HEK293 (cell line): ENCODE data around the gene NOS1AP.

Experiments used
- CTCF ChIA-PET: fragments of 350-600 bp; formaldehyde crosslinking; extraction: SDS; loops from one replicate; lab custom pipeline; 2021; ENCODE audit warnings: antibody characterized with exemption; lab: Yijun Ruan, JAX
- POLR2A ChIA-PET: fragments of 300-600 bp; formaldehyde crosslinking; extraction: SDS; loops from one replicate; lab custom pipeline; 2020; ENCODE audit warnings: antibody characterized with exemption, inconsistent platforms; lab: Yijun Ruan, JAX
- H3K27ac ChIP-seq: fragments of 200-500 bp; sonication (Bioruptor generic); 2 replicates; pipeline ENCODE4 v1.5.1; 2014; ENCODE audit warnings: low read depth, low read length, control low read depth, inconsistent platforms; ENCODE audit errors: extremely low read depth
- H3K36me3 ChIP-seq, 2 experiments: fragments of 200-500 bp in 1 of 2; sonication (Bioruptor generic) in 1 of 2; 1 replicate in 1 of 2; 2 replicates in 1 of 2; pipeline ENCODE4 v1.5.1; 2014 to 2017; ENCODE audit warnings: inconsistent platforms in 2 of 2, low read length in 2 of 2; ENCODE audit not compliant: control insufficient read depth in 2 of 2, insufficient read depth in 1 of 2
- H3K4me1 ChIP-seq: fragments of 200-500 bp; sonication (Bioruptor generic); 2 replicates; pipeline ENCODE4 v1.5.1; 2014; ENCODE audit warnings: mild to moderate bottlenecking, low read length, inconsistent platforms; ENCODE audit not compliant: control insufficient read depth, insufficient read depth
- H3K4me3 ChIP-seq: 2 replicates; pipeline ENCODE4 v1.5.1; 2011; ENCODE audit warnings: low read depth, mild to moderate bottlenecking, control low read depth, low read length, moderate library complexity
- H3K9me3 ChIP-seq: fragments of 200-500 bp; sonication (Bioruptor generic); 2 replicates; pipeline ENCODE4 v1.5.1; 2014; ENCODE audit warnings: low read depth, low read length, inconsistent platforms; ENCODE audit not compliant: control insufficient read depth, insufficient read depth
- KLF1 ChIP-seq: fragments of 450-650 bp; formaldehyde crosslinking; IDR thresholded peaks from 2 replicates; pipeline ENCODE4 v1.5.1; 2016; ENCODE audit warnings: missing biosample characterization, missing genetic modification characterization
- MYNN ChIP-seq: fragments of 450-650 bp; formaldehyde crosslinking; IDR thresholded peaks from 2 replicates; pipeline ENCODE4 v1.5.1; 2016; ENCODE audit warnings: missing biosample characterization, missing genetic modification characterization, borderline replicate concordance
- PRDM1 ChIP-seq: fragments of 450-650 bp; formaldehyde crosslinking; IDR thresholded peaks from 2 replicates; pipeline ENCODE4; 2016; ENCODE audit warnings: missing biosample characterization, missing genetic modification characterization
- SP7 ChIP-seq: fragments of 450-650 bp; formaldehyde crosslinking; IDR thresholded peaks from 2 replicates; pipeline ENCODE4 v1.5.1; 2016; ENCODE audit warnings: missing biosample characterization, missing genetic modification characterization
- ZBTB11 ChIP-seq: fragments of 450-650 bp; formaldehyde crosslinking; conservative IDR thresholded peaks from 2 replicates; pipeline ENCODE4 v1.5.1; 2016; ENCODE audit warnings: low read depth, missing biosample characterization, missing genetic modification characterization
- ZBTB7A ChIP-seq: fragments of 450-650 bp; formaldehyde crosslinking; IDR thresholded peaks from 2 replicates; pipeline ENCODE4 v1.5.1; 2016; ENCODE audit warnings: low read depth, missing biosample characterization, missing genetic modification characterization
- ZFP69B ChIP-seq: fragments of 450-650 bp; formaldehyde crosslinking; IDR thresholded peaks from 2 replicates; pipeline ENCODE4 v1.5.1; 2016; ENCODE audit warnings: missing biosample characterization, missing genetic modification characterization
- ZNF514 ChIP-seq: fragments of 450-650 bp; formaldehyde crosslinking; IDR thresholded peaks from 2 replicates; pipeline ENCODE4 v1.5.1; 2016; ENCODE audit warnings: missing biosample characterization, missing genetic modification characterization
- ZNF664 ChIP-seq: fragments of 450-650 bp; formaldehyde crosslinking; IDR thresholded peaks from 2 replicates; pipeline ENCODE4 v1.5.1; 2016; ENCODE audit warnings: missing biosample characterization, missing genetic modification characterization
- ZNF791 ChIP-seq: fragments of 450-650 bp; formaldehyde crosslinking; IDR thresholded peaks from 2 replicates; pipeline ENCODE4 v1.5.1; 2016; ENCODE audit warnings: missing biosample characterization, missing genetic modification characterization
- ZNF830 ChIP-seq: fragments of 450-650 bp; IDR thresholded peaks from 2 replicates; pipeline ENCODE4 v1.5.0; 2018; ENCODE audit warnings: missing biosample characterization, missing genetic modification characterization, low read depth, mild to moderate bottlenecking, moderate library complexity

The NOS1AP gene

GRCh38 chr1:162236618-162237017, 167.1 kb downstream of the NOS1AP start:
- no peak overlapping the region for H3K4me3 ChIP-seq
- H3K9me3 ChIP-seq: no peaks in the 10 kb centered on the region
- peaks cover 2% of the 10 kb centered on the region for H3K4me1 ChIP-seq
- TF ChIP-seq ZNF830 (no peak), SP7 (peak; percentile 51; the same call in 1 of the 2 replicates)
- ChIA-PET CTCF (interaction anchor here (1.3 to 1.5 kb wide), 2 partner anchors 12 to 40 kb away, joined by 3 to 4 read pairs; no protein-coding TSS in a partner anchor), POLR2A (no interaction called here)
- H3K27ac ChIP-seq: no peak overlapping the region
- no peaks in the 10 kb centered on the region for H3K36me3 ChIP-seq

GRCh38 chr1:162240577-162240976, 171.1 kb downstream of the NOS1AP start:
- CTCF ChIA-PET: interaction anchor here (0.6 kb wide), 1 partner anchor 169 kb away, joined by 5 read pairs; no protein-coding TSS in a partner anchor
- Histone ChIP-seq H3K36me3 (no peaks in the 10 kb centered on the region), H3K9me3 (no peaks in the 10 kb centered on the region), H3K4me1 (peaks cover 2% of the 10 kb centered on the region; the same call in 1 of the 2 replicates), H3K4me3 (no peak overlapping the region), H3K27ac (no peak overlapping the region)
- POLR2A ChIA-PET: no interaction called here
- TF ChIP-seq PRDM1 (tag by site-specific recombination) (no peak), KLF1 (tag by site-specific recombination) (no peak), ZNF664 (tag by site-specific recombination) (0 out of 2 replicates have a peak, but pooled peaks have one; percentile 45)

GRCh38 chr1:162242804-162243203, 173.3 kb downstream of the NOS1AP start:
- Histone ChIP-seq H3K27ac (no peak overlapping the region), H3K4me3 (no peak overlapping the region), H3K4me1 (peaks cover 2% of the 10 kb centered on the region; the same call in 1 of the 2 replicates), H3K36me3 (no peaks in the 10 kb centered on the region), H3K9me3 (no peaks in the 10 kb centered on the region)
- TF ChIP-seq ZNF514 (tag by site-specific recombination): no peak
- no peak for TF ChIP-seq ZFP69B (tag by site-specific recombination)
- TF ChIP-seq ZNF791 (tag by site-specific recombination): no peak
- no peak for TF ChIP-seq ZBTB11
- ChIA-PET CTCF (interaction anchor here (2.9 kb wide), 1 partner anchor 13 kb away, joined by 7 read pairs; no protein-coding TSS in a partner anchor), POLR2A (no interaction called here)

- no peaks in the 10 kb centered on the region for H3K4me1 ChIP-seq
- H3K27ac ChIP-seq: no peak overlapping the region
- ChIA-PET CTCF (interaction anchor here (0.7 to 1.1 kb wide), 2 partner anchors 12 to 324 kb away, joined by 3 to 7 read pairs; no protein-coding TSS in a partner anchor), POLR2A (no interaction called here)
- no peak for TF ChIP-seq ZBTB7A
- 0 out of 2 replicates have a peak, but pooled peaks have one; percentile 32 for TF ChIP-seq MYNN (tag by site-specific recombination)
- no peaks in the 10 kb centered on the region for H3K36me3 ChIP-seq
- H3K9me3 ChIP-seq: no peaks in the 10 kb centered on the region
- H3K4me3 ChIP-seq: no peak overlapping the region
Observed at GRCh38 chr1:162248854-162249535, 179.5 kb downstream of the NOS1AP start.
